ENCODE measurements around the gene METRN. TPM values are rescaled to one million over a fixed set of nuclear protein-coding genes. Genes with fewer than 3 reads are reported as not detected.

Gene METRN
- 60.4 TPM for total RNA-seq
- long read RNA-seq, transcript METRN-204 (4 exons, 3,325 nt), result major isoform, 64 of 120 reads
- long read RNA-seq, transcript METRN-206 (4 exons, 503 nt), result minor isoform, 5 of 120 reads
- long read RNA-seq, transcript METRN-201 (3 exons, 915 nt), result minor isoform, 27 of 120 reads
- long read RNA-seq, partial matches to known transcripts, result 7 of 120 reads
- long read RNA-seq, other reads (novel, unspliced or antisense), result 17 of 120 reads

DNA sequence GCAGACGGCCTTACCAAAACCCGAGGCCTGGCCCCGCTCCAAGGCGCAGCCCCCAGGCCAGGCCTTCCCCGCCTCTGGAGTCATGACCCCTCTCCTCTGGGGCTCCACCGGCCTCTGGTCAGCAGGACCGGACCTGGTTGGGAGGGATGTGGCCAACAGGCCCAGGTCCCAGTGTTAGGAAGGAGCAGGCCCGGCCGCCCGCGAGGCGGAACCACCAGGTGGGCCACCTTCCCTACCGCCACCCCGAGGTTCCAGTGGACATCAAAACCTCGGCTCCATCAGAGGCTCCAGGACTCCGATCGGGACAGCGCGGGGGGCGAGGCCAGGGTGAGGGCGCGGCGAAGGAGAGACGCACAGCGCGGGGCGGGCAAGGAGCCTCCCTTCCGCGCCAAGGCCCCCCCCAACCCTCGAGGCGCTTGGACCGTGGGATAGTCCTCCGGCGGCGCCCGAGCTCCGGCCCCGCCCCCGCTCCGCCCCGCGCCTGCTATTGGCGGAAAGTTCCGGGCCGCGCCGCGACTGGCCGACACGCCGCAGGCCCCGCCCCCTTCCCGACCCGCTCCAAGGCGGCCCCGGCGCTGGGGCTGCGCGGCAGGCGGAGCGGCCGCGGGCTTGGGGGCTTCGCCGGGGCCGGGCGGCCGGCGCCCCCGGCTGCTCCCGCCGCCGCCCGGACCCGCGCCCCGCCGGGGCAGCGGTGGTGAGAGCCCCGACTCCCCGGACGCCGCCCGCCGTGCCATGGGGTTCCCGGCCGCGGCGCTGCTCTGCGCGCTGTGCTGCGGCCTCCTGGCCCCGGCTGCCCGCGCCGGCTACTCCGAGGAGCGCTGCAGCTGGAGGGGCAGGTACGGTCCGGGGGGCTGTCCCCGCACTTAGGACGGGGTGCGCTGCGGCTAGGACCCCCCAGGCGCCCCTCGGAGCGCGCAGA, at the start of gene METRN:
Gene METRN, plus strand, starts transcription at position 561 of the 919 bp plus-strand sequence. Its CDS starts 172 bp downstream, at position 733.
- intact Hi-C loops (cut with DNase I), result loop anchor here (2.0 kb wide), 1 partner anchor 26 kb away; the partner anchor contains the start of gene CIAO3

DNA sequence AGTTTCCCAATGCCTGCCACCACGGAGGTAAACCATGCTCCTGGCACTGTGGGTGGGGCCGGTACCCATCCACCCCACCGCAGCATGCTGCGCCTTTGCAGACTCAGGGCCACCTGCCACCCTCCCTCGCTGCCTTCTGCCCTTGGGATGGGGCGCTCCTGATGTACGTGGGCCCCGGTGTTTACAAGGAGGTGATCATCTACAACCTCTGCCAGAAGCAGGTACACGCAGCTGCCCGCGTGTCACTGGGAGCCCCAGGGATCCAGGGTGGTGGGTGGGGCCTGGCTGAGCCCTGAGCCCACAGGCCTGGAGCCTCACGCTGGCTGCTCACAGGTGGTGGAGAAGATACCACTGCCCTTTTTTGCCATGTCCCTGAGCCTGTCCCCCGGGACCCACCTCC, 48.3 kb upstream of the METRN start:
- DNase-seq (ENCODE audit: missing footprints), result no peak
- no peak for ATAC-seq
- intact Hi-C loops (cut with DNase I), result no loop called here

More for the DNA sequence above, at the start of gene METRN:
- DNase-seq (ENCODE audit: missing footprints) (peak; percentile 96), ATAC-seq (peak; percentile 93)

DNA sequence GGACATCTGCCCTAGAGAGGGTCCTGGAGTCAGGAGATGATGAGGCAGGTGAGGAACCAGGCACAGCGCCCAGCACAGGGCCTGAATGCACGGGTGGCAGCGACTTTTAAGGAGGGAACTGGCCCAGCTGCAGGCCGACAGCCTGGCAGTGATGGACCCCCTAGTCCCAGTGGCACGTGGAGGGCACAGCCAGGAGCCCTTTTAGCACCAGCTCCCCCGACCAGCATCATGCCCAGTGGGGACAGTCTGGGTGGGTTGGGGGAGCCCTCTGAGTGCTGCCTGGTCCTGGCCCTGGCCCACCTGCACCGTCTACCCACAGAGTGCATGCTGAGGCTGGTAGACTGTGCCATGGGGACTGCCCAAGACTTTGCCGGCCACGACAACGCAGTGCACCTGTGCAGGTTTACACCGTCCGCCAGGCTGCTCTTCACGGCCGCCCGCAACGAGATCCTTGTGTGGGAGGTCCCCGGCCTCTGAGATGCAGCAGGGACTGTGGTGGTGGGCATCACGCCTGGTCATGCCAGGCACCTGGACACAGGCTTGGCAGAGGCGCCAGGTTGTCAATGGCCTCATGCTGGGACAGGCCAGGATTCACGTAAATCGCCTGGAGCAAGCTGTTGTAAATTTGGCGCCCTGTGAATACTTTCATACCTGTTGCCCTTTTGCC, 47.7 kb upstream of the METRN start:
- ATAC-seq, result no peak
- intact Hi-C loops (cut with DNase I), result no loop called here
- DNase-seq (ENCODE audit: missing footprints), result no peak

DNA sequence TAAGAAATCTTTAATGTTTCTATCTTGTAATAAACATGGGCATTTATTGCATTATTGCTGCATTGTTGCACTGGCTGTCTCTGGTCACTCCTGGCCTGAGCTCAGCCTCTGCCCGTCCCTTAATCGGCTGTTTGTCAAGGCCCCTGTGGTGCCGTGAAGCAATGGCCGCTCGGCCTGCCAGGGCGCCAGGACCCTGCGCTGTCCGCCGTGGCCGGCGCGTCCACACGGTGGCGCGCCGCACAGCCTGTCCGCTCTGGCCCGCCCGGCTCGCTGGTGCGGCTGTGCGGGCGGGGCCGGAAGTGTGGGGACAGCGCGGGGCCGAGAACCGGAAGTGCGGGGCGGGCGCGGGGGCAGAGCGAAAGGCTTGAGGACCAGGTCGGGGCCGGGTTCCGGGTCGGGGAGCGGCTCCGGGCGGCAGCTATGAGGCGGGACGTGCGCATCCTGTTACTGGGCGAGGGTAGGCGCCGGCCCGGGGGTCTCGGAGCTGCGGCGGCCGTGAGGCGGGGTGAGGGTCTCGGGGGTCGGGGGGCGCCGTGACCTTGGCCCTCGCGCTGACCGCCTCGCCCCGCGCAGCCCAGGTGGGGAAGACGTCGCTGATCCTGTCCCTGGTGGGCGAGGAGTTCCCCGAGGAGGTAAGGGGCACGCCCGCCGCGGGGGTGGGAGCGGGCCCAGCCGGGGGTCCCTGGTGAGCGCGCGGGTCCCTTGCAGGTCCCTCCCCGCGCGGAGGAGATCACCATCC, 47.0 kb upstream of the METRN start, which contains the start of gene RHOT2:
Gene RHOT2, plus strand, starts transcription at position 353 of the 739 bp plus-strand sequence. Its CDS starts 68 bp downstream, at position 421.
- DNase-seq (ENCODE audit: missing footprints) (peak; percentile 96), ATAC-seq (peak; percentile 97)
- intact Hi-C loops (cut with DNase I), result no loop called here

DNA sequence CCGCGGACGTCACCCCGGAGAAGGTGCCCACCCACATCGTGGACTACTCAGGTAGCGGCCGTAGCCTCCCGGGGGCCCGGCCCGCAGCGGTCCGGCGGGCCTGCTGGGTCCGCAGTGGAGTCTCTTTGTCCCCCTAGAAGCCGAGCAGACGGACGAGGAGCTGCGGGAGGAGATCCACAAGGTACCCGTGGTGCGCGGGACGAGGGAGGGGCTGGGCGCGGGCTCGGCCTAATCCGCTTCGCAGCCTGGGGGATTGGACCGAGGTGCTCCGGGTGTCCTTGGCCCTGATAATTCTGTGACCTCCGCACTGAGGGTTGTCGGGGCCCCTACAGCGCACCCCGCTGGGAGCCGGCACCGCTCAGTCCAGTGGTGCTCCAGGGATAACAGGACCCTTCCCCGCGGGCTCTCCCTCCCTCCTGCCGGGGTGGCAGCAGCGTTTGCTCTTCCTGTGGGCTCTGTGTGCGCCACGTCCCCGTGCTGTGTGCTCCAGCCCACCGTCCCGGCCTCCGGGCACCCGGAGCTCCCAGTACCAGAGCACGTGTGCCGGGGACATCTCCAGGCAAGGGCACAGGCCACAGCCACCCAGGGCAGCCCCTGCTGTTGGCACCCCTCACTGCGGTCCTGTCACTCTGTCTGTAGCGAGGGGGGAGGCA, 46.3 kb upstream of the METRN start:
- ATAC-seq (no peak), DNase-seq (ENCODE audit: missing footprints) (no peak)
- intact Hi-C loops (cut with DNase I), result no loop called here

DNA sequence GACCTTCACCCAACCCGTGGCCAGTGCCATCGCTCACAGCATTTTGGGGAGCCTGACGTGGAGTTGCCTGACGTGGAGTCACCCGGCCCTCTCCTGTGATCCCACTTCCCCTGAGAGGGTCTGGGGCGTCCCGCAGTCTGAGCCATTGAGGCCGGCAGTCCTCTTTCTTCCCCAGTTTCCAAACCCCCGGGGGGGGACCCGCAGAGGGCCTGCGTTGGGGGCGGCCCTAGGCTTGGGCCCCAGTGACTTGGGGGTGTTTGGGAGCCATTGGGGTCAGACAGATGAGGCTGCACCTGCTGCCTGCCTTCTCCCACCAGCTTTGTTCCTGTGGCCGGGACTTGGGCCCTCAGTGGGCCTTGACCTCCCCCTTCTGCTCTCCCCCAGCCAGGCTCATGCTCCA, 45.3 kb upstream of the METRN start:
- ATAC-seq (no peak), DNase-seq (ENCODE audit: missing footprints) (no peak)
- intact Hi-C loops (cut with DNase I), result no loop called here

DNA sequence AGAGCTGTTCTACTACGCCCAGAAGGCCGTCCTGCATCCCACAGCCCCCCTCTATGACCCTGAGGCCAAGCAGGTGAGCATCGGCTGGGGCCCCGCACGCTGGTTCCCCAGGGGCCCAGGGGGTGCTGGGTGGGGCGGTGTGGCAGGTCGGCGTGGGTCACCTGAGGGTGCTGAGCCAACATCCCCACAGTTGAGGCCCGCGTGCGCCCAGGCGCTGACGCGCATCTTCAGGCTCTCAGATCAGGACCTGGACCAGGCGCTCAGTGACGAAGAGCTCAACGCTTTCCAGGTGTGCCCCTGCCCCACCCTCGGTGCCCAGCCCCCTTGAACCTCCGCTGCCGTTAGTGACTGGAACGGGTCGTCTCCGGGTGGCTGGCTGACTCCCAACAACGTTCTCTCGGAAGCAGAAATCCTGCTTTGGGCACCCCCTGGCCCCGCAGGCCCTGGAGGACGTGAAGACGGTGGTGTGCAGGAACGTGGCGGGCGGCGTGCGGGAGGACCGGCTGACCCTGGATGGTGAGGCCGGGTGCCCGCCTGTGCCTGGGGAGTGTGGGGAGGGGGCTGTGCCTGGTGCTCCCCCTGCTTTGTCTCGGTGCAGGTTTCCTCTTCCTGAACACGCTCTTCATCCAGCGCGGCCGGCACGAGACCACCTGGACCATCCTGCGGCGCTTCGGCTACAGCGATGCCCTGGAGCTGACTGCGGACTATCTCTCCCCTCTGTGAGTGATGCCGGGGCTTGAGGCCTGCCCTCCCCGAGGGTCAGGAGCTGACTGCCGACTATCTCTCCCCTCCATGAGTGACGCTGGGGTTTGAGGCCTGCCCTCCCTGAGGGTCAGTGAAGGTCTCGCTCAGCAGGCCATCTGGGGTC, 44.2 kb upstream of the METRN start:
- no peak for DNase-seq (ENCODE audit: missing footprints)
- ATAC-seq, result no peak
- intact Hi-C loops (cut with DNase I), result no loop called here

DNA sequence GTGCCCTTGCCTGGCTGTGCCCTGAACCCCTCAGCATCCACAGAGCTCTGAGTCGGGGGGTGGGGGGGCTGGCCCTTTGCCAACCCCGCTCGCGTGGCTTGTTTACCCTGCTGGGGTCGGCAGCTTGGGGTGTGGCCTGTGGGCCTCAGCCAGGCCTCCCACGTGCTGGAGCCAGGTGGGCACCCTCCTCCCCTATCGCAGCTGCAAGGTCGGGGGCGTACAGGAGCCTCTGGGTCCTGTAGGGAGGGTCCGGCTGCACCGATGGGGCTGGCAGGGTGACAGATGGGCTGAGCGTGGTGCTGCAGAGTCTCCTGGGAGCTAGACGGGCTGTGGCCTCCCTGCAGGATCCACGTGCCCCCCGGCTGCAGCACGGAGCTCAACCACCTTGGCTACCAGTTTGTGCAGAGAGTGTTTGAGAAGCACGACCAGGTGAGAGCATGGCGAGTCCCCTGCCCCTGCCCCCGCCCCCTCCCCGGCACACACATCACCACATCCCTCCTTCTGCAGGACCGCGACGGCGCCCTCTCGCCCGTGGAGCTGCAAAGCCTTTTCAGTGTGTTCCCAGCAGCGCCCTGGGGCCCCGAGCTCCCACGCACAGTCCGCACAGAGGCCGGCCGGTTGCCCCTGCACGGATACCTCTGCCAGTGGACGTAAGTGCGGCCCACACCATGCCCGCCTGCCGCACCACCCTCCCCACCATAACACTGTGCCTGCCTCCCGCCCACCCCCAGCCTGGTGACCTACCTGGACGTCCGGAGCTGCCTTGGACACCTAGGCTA, 43.4 kb upstream of the METRN start:
- ATAC-seq, result no peak
- no peak for DNase-seq (ENCODE audit: missing footprints)
- intact Hi-C loops (cut with DNase I), result no loop called here

DNA sequence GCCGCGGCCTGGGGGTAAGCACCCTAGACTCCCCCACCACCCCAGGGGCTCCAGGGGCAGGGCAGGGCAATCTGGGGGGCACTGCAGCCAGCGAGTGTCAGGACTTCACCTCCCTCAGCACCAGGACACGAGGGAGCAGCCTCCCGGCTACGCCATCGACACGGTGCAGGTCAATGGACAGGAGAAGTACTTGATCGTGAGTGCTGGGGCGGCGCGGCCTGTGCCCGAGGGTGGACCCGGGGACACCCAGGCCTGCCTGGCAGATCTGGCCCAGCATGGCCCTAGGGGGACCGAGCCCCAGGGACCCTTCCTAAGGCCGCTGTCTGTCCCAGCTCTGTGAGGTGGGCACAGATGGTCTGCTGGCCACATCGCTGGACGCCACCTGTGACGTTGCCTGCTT, 42.5 kb upstream of the METRN start:
- no peak for DNase-seq (ENCODE audit: missing footprints)
- no peak for ATAC-seq
- intact Hi-C loops (cut with DNase I), result no loop called here

DNA sequence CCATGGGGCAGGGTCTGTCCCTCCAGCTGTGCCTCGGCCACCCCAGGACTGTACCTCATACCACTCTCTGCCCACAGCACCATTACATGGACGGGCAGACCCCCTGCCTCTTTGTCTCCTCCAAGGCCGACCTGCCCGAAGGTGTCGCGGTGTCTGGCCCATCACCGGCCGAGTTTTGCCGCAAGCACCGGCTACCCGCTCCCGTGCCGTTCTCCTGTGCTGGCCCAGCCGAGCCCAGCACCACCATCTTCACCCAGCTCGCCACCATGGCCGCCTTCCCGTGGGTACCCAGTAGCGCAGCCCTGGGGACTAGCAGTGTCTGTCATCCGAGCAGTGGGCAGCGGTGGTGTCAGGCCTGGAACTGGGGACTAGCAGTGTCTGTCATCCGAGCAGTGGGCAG, 42.1 kb upstream of the METRN start:
- ATAC-seq, result no peak
- intact Hi-C loops (cut with DNase I), result no loop called here
- no peak for DNase-seq (ENCODE audit: missing footprints)

DNA sequence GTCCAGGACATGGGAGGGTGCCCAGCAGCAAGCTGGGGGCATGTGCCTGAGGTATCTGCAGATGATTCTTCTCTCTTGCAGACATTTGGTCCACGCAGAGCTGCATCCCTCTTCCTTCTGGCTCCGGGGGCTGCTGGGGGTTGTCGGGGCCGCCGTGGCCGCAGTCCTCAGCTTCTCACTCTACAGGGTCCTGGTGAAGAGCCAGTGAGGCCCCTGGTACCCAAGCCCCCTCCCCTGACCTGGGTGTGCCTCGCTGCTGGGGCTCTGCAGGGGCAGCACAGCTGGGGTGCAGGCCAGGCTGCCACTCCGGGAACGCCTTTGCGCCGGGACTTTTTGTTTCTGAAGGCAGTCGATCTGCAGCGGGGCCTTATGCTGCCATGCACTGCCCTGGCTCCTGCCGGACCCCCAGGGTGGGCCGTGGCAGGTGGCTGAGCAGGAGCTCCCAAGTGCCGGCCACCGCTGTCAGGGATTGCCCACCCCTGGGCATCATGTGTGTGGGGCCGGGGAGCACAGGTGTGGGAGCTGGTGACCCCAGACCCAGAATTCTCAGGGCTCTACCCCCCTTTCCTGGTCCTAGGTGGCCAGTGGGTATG, 41.4 kb upstream of the METRN start:
- intact Hi-C loops (cut with DNase I), result no loop called here
- no peak for ATAC-seq
- DNase-seq (ENCODE audit: missing footprints), result no peak

DNA sequence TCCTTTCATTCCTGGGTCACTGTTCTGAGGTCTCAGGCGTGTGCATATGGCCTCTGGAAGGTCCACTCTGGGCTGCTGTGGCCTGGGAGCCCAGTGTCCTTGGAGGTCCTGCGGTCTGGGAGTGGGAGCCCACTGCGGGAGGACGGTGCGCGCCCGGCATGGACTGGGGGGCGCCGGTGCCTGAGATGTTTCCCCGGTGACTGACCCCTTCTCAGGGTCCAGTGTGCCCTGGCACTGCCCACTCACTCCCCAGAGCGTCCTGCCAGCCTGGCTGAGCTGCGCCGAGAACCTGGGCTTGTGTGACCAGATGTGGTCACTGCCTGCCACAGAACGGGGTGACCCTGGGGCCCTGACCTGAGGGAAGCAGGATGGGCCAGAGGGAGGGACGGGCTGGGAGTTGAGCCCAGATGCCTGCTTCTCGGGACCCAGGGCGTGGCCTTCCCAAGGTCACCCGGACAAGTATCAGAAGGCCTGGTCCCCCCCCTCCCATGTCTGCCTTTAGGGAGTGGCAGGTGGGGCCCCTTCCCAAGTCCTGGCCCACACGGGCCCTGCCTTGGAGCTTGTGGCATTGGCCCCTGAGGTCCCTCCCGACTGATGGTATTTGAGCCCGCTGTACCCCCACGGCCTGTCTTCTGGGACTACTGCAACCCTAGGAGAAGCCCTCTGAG, 40.6 kb upstream of the METRN start:
- ATAC-seq (no peak), DNase-seq (ENCODE audit: missing footprints) (no peak)
- intact Hi-C loops (cut with DNase I), result no loop called here

DNA sequence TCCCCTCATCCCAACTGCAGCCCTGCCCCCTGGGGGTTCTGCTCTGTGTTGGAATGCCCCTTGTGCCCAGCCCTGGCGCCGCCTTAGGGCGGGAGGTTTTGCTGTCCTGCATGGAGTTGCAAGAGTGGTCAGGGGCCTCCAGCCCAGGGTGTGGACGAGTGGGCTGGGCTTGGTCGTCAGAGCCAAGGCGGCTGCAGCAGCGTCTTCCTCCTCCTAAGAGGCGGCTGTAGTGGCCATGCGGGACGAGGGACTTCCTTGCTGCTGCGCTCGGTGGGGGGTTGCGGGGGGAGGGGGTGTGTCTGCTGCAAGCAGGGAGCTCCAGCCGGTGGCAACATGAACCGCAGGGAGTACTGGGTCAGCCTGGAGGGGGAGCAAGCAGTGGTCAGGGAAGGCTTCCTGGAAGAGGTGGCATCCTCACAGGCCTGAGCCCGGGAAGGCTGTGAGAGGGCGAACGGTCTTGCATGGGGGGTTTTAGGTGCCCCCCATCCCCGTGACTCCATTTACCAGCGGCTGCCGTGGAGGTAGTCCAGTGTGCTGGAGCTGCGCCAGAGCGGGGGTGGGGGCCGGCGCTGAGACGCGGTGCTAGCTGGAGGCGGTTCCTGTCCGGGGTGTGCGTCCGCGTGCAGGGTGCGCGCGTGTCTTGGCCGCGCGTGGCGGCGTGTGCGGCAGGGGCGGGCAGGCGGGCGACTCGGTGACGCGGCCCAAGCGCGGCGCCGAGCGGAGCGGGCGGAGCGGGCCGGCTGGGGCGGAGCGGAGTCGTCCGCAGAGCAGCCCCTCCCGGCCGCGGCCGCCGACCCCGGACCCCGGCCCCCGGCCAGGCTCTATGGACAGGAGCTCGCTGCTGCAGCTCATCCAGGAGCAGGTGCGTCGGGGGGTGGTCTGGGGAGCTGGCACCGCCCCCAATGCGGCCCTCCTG, 39.7 kb upstream of the METRN start, which contains the start of gene RHBDL1:
Gene RHBDL1, plus strand, starts transcription at position 704 of the 916 bp plus-strand sequence. Its CDS starts 120 bp downstream, at position 824.
- DNase-seq (ENCODE audit: missing footprints) (no peak), ATAC-seq (no peak)
- intact Hi-C loops (cut with DNase I), result no loop called here

DNA sequence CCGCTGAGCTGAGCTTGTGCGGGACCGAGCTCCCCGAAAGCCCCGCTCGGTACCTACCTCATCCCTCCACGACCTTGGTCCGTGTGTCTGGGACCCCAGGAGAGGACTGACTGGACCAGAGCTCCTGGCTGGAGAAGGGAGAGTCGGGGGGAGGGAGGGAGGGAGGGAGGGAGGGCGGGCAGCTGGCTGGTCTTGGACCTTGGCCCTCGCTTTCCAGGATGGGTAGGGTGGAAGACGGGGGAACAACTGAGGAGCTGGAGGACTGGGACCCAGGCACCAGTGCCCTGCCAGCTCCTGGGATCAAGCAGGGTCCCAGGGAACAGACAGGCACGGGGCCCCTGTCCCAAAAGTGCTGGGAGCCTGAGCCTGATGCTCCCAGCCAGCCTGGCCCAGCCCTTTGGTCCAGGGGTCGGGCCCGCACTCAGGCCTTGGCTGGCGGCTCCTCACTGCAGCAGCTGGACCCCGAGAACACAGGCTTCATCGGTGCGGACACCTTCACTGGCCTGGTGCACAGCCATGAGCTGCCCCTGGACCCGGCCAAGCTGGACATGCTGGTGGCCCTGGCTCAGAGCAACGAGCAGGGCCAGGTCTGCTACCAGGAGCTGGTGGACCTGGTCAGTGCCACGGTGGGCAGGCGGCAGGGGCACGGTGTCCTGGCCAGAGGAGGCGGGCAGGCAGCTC, 38.9 kb upstream of the METRN start:
- DNase-seq (ENCODE audit: missing footprints) (no peak), ATAC-seq (no peak)
- intact Hi-C loops (cut with DNase I), result no loop called here

Measured in Right ventricle myocardium inferior (tissue), 1 donor.